Measurements from ENCODE around the gene ASAH2. TPM values are rescaled to one million over a fixed set of nuclear protein-coding genes. Genes with fewer than 3 reads are reported as not detected.

Gene ASAH2
- total and polyA plus RNA-seq, 2 of the 13 experiments (the other 11 are each of a cell fraction or from before 2014, with no cell fraction given): 16.0 to 17.9 TPM

- peak; percentile 83; the same call in 1 of the 2 replicates for TF ChIP-seq SOX13 (IDR thresholded peaks at IDR 0.05)
- peak in 1 of 2 experiments; percentile 97; a peak in 2 of 4 replicates for TF ChIP-seq SOX13 (CRISPR knock-in tag; conservative IDR thresholded peaks at IDR 0.05 in 1 of 2, IDR thresholded peaks at IDR 0.05 in 1 of 2)
- no peak for TF ChIP-seq ZNF136 (CRISPR knock-in tag; IDR thresholded peaks at IDR 0.05; ENCODE audit: low read depth)
- TF ChIP-seq DPF2 (CRISPR knock-in tag; IDR thresholded peaks at IDR 0.05; ENCODE audit: borderline replicate concordance, low read depth): peak; percentile 93
- TF ChIP-seq XBP1 (CRISPR knock-in tag; IDR thresholded peaks at IDR 0.05): no peak
- peak; percentile 64; the same call in 1 of the 2 replicates for TF ChIP-seq ZNF331 (CRISPR knock-in tag; IDR thresholded peaks at IDR 0.05)
- TF ChIP-seq ZFP1 (CRISPR knock-in tag; IDR thresholded peaks at IDR 0.05): 0 out of 2 replicates have a peak, but pooled peaks have one; percentile 62
- TF ChIP-seq BHLHE40 (IDR thresholded peaks at IDR 0.05; ENCODE audit: low read length): no peak
- TF ChIP-seq SRY (CRISPR knock-in tag; IDR thresholded peaks at IDR 0.05): no peak
- peak; percentile 55 to 97; a peak in 2 of 4 replicates for TF ChIP-seq EP300 (IDR thresholded peaks at IDR 0.05; ENCODE audit: low read depth in 2 of 2, low read length in 2 of 2)
- peak; percentile 77; the same call in 1 of the 2 replicates for TF ChIP-seq EP300 (CRISPR knock-in tag; IDR thresholded peaks at IDR 0.05; ENCODE audit: borderline replicate concordance)
- TF ChIP-seq, protein P1, sequence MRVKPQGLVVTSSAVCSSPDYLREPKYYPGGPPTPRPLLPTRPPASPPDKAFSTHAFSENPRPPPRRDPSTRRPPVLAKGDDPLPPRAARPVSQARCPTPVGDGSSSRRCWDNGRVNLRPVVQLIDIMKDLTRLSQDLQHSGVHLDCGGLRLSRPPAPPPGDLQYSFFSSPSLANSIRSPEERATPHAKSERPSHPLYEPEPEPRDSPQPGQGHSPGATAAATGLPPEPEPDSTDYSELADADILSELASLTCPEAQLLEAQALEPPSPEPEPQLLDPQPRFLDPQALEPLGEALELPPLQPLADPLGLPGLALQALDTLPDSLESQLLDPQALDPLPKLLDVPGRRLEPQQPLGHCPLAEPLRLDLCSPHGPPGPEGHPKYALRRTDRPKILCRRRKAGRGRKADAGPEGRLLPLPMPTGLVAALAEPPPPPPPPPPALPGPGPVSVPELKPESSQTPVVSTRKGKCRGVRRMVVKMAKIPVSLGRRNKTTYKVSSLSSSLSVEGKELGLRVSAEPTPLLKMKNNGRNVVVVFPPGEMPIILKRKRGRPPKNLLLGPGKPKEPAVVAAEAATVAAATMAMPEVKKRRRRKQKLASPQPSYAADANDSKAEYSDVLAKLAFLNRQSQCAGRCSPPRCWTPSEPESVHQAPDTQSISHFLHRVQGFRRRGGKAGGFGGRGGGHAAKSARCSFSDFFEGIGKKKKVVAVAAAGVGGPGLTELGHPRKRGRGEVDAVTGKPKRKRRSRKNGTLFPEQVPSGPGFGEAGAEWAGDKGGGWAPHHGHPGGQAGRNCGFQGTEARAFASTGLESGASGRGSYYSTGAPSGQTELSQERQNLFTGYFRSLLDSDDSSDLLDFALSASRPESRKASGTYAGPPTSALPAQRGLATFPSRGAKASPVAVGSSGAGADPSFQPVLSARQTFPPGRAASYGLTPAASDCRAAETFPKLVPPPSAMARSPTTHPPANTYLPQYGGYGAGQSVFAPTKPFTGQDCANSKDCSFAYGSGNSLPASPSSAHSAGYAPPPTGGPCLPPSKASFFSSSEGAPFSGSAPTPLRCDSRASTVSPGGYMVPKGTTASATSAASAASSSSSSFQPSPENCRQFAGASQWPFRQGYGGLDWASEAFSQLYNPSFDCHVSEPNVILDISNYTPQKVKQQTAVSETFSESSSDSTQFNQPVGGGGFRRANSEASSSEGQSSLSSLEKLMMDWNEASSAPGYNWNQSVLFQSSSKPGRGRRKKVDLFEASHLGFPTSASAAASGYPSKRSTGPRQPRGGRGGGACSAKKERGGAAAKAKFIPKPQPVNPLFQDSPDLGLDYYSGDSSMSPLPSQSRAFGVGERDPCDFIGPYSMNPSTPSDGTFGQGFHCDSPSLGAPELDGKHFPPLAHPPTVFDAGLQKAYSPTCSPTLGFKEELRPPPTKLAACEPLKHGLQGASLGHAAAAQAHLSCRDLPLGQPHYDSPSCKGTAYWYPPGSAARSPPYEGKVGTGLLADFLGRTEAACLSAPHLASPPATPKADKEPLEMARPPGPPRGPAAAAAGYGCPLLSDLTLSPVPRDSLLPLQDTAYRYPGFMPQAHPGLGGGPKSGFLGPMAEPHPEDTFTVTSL (CRISPR knock-in tag; IDR thresholded peaks at IDR 0.05; ENCODE audit: borderline replicate concordance): peak; percentile 97
- 0 out of 2 replicates have a peak, but pooled peaks have one; percentile 17 for TF ChIP-seq KLF12 (CRISPR knock-in tag; IDR thresholded peaks at IDR 0.05; ENCODE audit: borderline replicate concordance)
- TF ChIP-seq, protein P2, sequence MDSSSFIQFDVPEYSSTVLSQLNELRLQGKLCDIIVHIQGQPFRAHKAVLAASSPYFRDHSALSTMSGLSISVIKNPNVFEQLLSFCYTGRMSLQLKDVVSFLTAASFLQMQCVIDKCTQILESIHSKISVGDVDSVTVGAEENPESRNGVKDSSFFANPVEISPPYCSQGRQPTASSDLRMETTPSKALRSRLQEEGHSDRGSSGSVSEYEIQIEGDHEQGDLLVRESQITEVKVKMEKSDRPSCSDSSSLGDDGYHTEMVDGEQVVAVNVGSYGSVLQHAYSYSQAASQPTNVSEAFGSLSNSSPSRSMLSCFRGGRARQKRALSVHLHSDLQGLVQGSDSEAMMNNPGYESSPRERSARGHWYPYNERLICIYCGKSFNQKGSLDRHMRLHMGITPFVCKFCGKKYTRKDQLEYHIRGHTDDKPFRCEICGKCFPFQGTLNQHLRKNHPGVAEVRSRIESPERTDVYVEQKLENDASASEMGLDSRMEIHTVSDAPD (CRISPR knock-in tag; IDR thresholded peaks at IDR 0.05): peak; percentile 72; the same call in 1 of the 2 replicates
- TF ChIP-seq THAP11 (CRISPR knock-in tag; IDR thresholded peaks at IDR 0.05): peak; percentile 61
- TF ChIP-seq, protein P3, sequence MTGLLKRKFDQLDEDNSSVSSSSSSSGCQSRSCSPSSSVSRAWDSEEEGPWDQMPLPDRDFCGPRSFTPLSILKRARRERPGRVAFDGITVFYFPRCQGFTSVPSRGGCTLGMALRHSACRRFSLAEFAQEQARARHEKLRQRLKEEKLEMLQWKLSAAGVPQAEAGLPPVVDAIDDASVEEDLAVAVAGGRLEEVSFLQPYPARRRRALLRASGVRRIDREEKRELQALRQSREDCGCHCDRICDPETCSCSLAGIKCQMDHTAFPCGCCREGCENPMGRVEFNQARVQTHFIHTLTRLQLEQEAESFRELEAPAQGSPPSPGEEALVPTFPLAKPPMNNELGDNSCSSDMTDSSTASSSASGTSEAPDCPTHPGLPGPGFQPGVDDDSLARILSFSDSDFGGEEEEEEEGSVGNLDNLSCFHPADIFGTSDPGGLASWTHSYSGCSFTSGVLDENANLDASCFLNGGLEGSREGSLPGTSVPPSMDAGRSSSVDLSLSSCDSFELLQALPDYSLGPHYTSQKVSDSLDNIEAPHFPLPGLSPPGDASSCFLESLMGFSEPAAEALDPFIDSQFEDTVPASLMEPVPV (CRISPR knock-in tag; IDR thresholded peaks at IDR 0.05): 0 out of 2 replicates have a peak, but pooled peaks have one; percentile 37
- TF ChIP-seq NR2F2 (IDR thresholded peaks at IDR 0.05; ENCODE audit: borderline replicate concordance, low read depth): peak; percentile 72; the same call in 1 of the 2 replicates
- TF ChIP-seq, protein P4, sequence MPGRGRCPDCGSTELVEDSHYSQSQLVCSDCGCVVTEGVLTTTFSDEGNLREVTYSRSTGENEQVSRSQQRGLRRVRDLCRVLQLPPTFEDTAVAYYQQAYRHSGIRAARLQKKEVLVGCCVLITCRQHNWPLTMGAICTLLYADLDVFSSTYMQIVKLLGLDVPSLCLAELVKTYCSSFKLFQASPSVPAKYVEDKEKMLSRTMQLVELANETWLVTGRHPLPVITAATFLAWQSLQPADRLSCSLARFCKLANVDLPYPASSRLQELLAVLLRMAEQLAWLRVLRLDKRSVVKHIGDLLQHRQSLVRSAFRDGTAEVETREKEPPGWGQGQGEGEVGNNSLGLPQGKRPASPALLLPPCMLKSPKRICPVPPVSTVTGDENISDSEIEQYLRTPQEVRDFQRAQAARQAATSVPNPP (CRISPR knock-in tag; IDR thresholded peaks at IDR 0.05): no peak
- TF ChIP-seq MIXL1 (CRISPR knock-in tag; IDR thresholded peaks at IDR 0.05): peak; percentile 97
These were observed 34.9 kb downstream of the ASAH2 start (continued) for GRCh38 chr10:50216418-50216817.

Data from HepG2 (cell line).